ENCODE data around the gene NELFE. TPM values are rescaled to one million over a fixed set of nuclear protein-coding genes. Genes with fewer than 3 reads are reported as not detected.

Gene NELFE
- total RNA-seq, 1 experiment from 2014 or later: 75.3 TPM

- DNase-seq: no peak
- Histone ChIP-seq H3K9me3 (no peaks in the 10 kb centered on the region), H3K4me1 (peaks cover 16% of the 10 kb centered on the region), H3K36me3 (ENCODE audit: control insufficient read depth, insufficient read depth, low read length) (no peaks in the 10 kb centered on the region), H3K27me3 (replicated peaks; ENCODE audit: control insufficient read depth, insufficient read depth, low read length) (no peaks in the 10 kb centered on the region), H3K4me3 (ENCODE audit: low read depth, low read length) (no peak overlapping the region)
- no peak overlapping the region for H3K4me3 Mint-ChIP-seq (ENCODE audit: unreplicated experiment)
- H3K27ac Mint-ChIP-seq (ENCODE audit: unreplicated experiment): peak overlapping the region; percentile 10
- TF ChIP-seq CTCF (IDR thresholded peaks at IDR 0.05; ENCODE audit: insufficient read depth in 1 of 2, low read depth in 1 of 2, low read length in 1 of 2, severe bottlenecking in 1 of 2, unreplicated experiment in 1 of 2): no peak
- peaks cover 16% of the 10 kb centered on the region for H3K36me3 Mint-ChIP-seq (ENCODE audit: insufficient read depth, unreplicated experiment)
- CTCF ChIA-PET: interaction anchor here (1.1 to 2.4 kb wide), 2 partner anchors 45 to 46 kb away, joined by 5 to 11 read pairs; no protein-coding TSS in a partner anchor
- peaks cover 10% of the 10 kb centered on the region for H3K4me1 Mint-ChIP-seq (ENCODE audit: low read depth, unreplicated experiment)
- POLR2A ChIA-PET: no interaction called here
- H3K27me3 Mint-ChIP-seq (ENCODE audit: insufficient read depth, unreplicated experiment): no peaks in the 10 kb centered on the region
- BruUV-seq (replicated peaks): no TSS peak
- H3K9me3 Mint-ChIP-seq (ENCODE audit: unreplicated experiment): no peaks in the 10 kb centered on the region
- intact Hi-C loops (cut with micrococcal nuclease; ENCODE audit: unreplicated experiment): no loop called here
These were observed 52.6 kb downstream of the NELFE start for GRCh38 chr6:31906122-31906521.

GRCh38 chr6:31905041-31905440 is 53.7 kb downstream of the NELFE start:
- TF ChIP-seq CTCF (IDR thresholded peaks at IDR 0.05; ENCODE audit: insufficient read depth in 1 of 2, low read depth in 1 of 2, low read length in 1 of 2, severe bottlenecking in 1 of 2, unreplicated experiment in 1 of 2): no peak
- Mint-ChIP-seq H3K27me3 (ENCODE audit: insufficient read depth, unreplicated experiment) (no peaks in the 10 kb centered on the region), H3K4me1 (ENCODE audit: low read depth, unreplicated experiment) (peaks cover 10% of the 10 kb centered on the region), H3K27ac (ENCODE audit: unreplicated experiment) (no peak overlapping the region), H3K4me3 (ENCODE audit: unreplicated experiment) (no peak overlapping the region), H3K9me3 (ENCODE audit: unreplicated experiment) (no peaks in the 10 kb centered on the region), H3K36me3 (ENCODE audit: insufficient read depth, unreplicated experiment) (peaks cover 16% of the 10 kb centered on the region)
- no peaks in the 10 kb centered on the region for H3K27me3 ChIP-seq (replicated peaks; ENCODE audit: control insufficient read depth, insufficient read depth, low read length)
- CTCF ChIA-PET: no interaction called here
- no peak overlapping the region for H3K4me3 ChIP-seq (ENCODE audit: low read depth, low read length)
- intact Hi-C loops (cut with micrococcal nuclease; ENCODE audit: unreplicated experiment): no loop called here
- peaks cover 19% of the 10 kb centered on the region for H3K4me1 ChIP-seq
- no peaks in the 10 kb centered on the region for H3K9me3 ChIP-seq
- BruUV-seq (replicated peaks): no TSS peak
- no peak for DNase-seq
- POLR2A ChIA-PET: interaction anchor here (0.5 kb wide), 1 partner anchor 8 kb away, joined by 3 read pairs; the partner anchor contains the start of gene EHMT2
- H3K36me3 ChIP-seq (ENCODE audit: control insufficient read depth, insufficient read depth, low read length): no peaks in the 10 kb centered on the region

GRCh38 chr6:31903957-31904356 is 54.8 kb downstream of the NELFE start:
- no TSS peak for BruUV-seq (replicated peaks)
- H3K4me3 Mint-ChIP-seq (ENCODE audit: unreplicated experiment): no peak overlapping the region
- no peaks in the 10 kb centered on the region for H3K27me3 Mint-ChIP-seq (ENCODE audit: insufficient read depth, unreplicated experiment)
- H3K36me3 Mint-ChIP-seq (ENCODE audit: insufficient read depth, unreplicated experiment): peaks cover 23% of the 10 kb centered on the region
- no peak for TF ChIP-seq CTCF (IDR thresholded peaks at IDR 0.05; ENCODE audit: insufficient read depth in 1 of 2, low read depth in 1 of 2, low read length in 1 of 2, severe bottlenecking in 1 of 2, unreplicated experiment in 1 of 2)
- Histone ChIP-seq H3K9me3 (no peaks in the 10 kb centered on the region), H3K36me3 (ENCODE audit: control insufficient read depth, insufficient read depth, low read length) (no peaks in the 10 kb centered on the region), H3K27me3 (replicated peaks; ENCODE audit: control insufficient read depth, insufficient read depth, low read length) (no peaks in the 10 kb centered on the region), H3K4me1 (peaks cover 19% of the 10 kb centered on the region), H3K4me3 (ENCODE audit: low read depth, low read length) (no peak overlapping the region)
- ChIA-PET POLR2A (no interaction called here), CTCF (interaction anchor here (1.0 kb wide), 1 partner anchor 49 kb away, joined by 3 read pairs; no protein-coding TSS in a partner anchor)
- no peak overlapping the region for H3K27ac Mint-ChIP-seq (ENCODE audit: unreplicated experiment)
- H3K4me1 Mint-ChIP-seq (ENCODE audit: low read depth, unreplicated experiment): peaks cover 18% of the 10 kb centered on the region
- DNase-seq: no peak
- intact Hi-C loops (cut with micrococcal nuclease; ENCODE audit: unreplicated experiment): loop anchor here (2.0 to 5.0 kb wide), 2 partner anchors 37 to 213 kb away; no protein-coding TSS in a partner anchor
- no peaks in the 10 kb centered on the region for H3K9me3 Mint-ChIP-seq (ENCODE audit: unreplicated experiment)

Small RNA genes within 50 kb of the gene (microRNA-seq; reads per million reads assigned to microRNA genes)
- gene MIR1236: 1.3 reads per million

Other genes starting within 250 kb of the NELFE start
- gene LY6G6D, start 243.6 kb downstream of the NELFE start, total RNA-seq (2022): not detected in 2 replicates
- 0.88 and 1.3 TPM in 2 replicates for gene LY6G6C, start 237.2 kb downstream of the NELFE start, total RNA-seq (2022)
- gene MPIG6B, start 235.6 kb downstream of the NELFE start, total RNA-seq (2022): not detected in 2 replicates
- gene DDAH2, start 229.7 kb downstream of the NELFE start, total RNA-seq (2022): 82.4 and 91.6 TPM in 2 replicates
- gene CLIC1, start 222.4 kb downstream of the NELFE start, total RNA-seq (2022): 374 and 420 TPM in 2 replicates
- 49.6 and 51.0 TPM in 2 replicates for gene MSH5, start 219.0 kb downstream of the NELFE start, total RNA-seq (2022)
- 6.4 and 13.0 TPM in 2 replicates for gene SAPCD1, start 196.3 kb downstream of the NELFE start, total RNA-seq (2022)
- 0.61 and 1.5 TPM in 2 replicates for gene VWA7, start 181.6 kb downstream of the NELFE start, total RNA-seq (2022)
- 132 and 135 TPM in 2 replicates for gene VARS1, start 163.2 kb downstream of the NELFE start, total RNA-seq (2022)
- 56.3 and 61.2 TPM in 2 replicates for gene LSM2, start 152.0 kb downstream of the NELFE start, total RNA-seq (2022)
- gene HSPA1L, start 143.7 kb downstream of the NELFE start, total RNA-seq (2022): 0.86 and 1.6 TPM in 2 replicates
- 77.3 and 96.9 TPM in 2 replicates for gene HSPA1A, start 143.4 kb downstream of the NELFE start, total RNA-seq (2022)
- gene HSPA1B, start 131.2 kb downstream of the NELFE start, total RNA-seq (2022): 99.0 and 112 TPM in 2 replicates
- 173 and 176 TPM in 2 replicates for gene NEU1, start 96.2 kb downstream of the NELFE start, total RNA-seq (2022)
- gene SLC44A4, start 80.0 kb downstream of the NELFE start, total RNA-seq (2022): 0.57 TPM in 1 of 2 replicates, not detected in the other
- gene EHMT2, start 61.3 kb downstream of the NELFE start, total RNA-seq (2022): 64.3 and 65.7 TPM in 2 replicates
- gene ZBTB12, start 56.9 kb downstream of the NELFE start, total RNA-seq (2022): 9.6 and 11.7 TPM in 2 replicates
- 4.8 and 4.9 TPM in 2 replicates for gene C2, start 31.3 kb downstream of the NELFE start, total RNA-seq (2022)
- 31.0 and 32.1 TPM in 2 replicates for gene CFB, start 12.9 kb downstream of the NELFE start, total RNA-seq (2022)
- 70.0 and 77.9 TPM in 2 replicates for gene SKIC2, start 204 bp upstream of the NELFE start, total RNA-seq (2022)
- gene DXO, start 13.2 kb upstream of the NELFE start, total RNA-seq (2022): 22.4 and 23.7 TPM in 2 replicates
- gene C4A, start 23.1 kb upstream of the NELFE start, total RNA-seq (2022): 1.0 and 1.5 TPM in 2 replicates
- gene C4B, start 55.8 kb upstream of the NELFE start, total RNA-seq (2022): 1.1 and 1.4 TPM in 2 replicates
- not detected in 2 replicates for gene CYP21A2, start 79.4 kb upstream of the NELFE start, total RNA-seq (2022)
- 2.7 and 3.9 TPM in 2 replicates for gene TNXB, start 150.4 kb upstream of the NELFE start, total RNA-seq (2022)
- 61.5 and 64.9 TPM in 2 replicates for gene ATF6B, start 169.3 kb upstream of the NELFE start, total RNA-seq (2022)
- gene FKBPL, start 171.3 kb upstream of the NELFE start, total RNA-seq (2022): 8.9 and 9.1 TPM in 2 replicates
- gene PRRT1, start 193.0 kb upstream of the NELFE start, total RNA-seq (2022): 2.0 and 3.6 TPM in 2 replicates
- 80.8 and 92.5 TPM in 2 replicates for gene PPT2, start 195.2 kb upstream of the NELFE start, total RNA-seq (2022)
- gene EGFL8, start 205.6 kb upstream of the NELFE start, total RNA-seq (2022): 44.6 and 45.0 TPM in 2 replicates
- 60.4 and 61.9 TPM in 2 replicates for gene AGPAT1, start 217.1 kb upstream of the NELFE start, total RNA-seq (2022)
- gene RNF5, start 219.4 kb upstream of the NELFE start, total RNA-seq (2022): 64.7 and 70.7 TPM in 2 replicates
- gene AGER, start 225.3 kb upstream of the NELFE start, total RNA-seq (2022): 8.3 and 10.3 TPM in 2 replicates
- gene PBX2, start 231.2 kb upstream of the NELFE start, total RNA-seq (2022): 96.3 and 96.5 TPM in 2 replicates
- gene GPSM3, start 233.7 kb upstream of the NELFE start, total RNA-seq (2022): 0.41 and 0.67 TPM in 2 replicates

Measured in Caco-2 (cell line).